ENCODE measurements around the gene EGFL8. TPM values are rescaled to one million over a fixed set of nuclear protein-coding genes. Genes with fewer than 3 reads are reported as not detected.

The EGFL8 gene
- total and polyA plus RNA-seq, 9 of the 15 experiments (the other 6 are each of a cell fraction or from before 2014, with no cell fraction given) = 2.2 to 47.4 (median 14.2) TPM

- POLR2A ChIA-PET = interaction anchor here (0.6 to 4.6 kb wide), 3 partner anchors 11 to 37 kb away, joined by 3 to 30 read pairs (median 4); partner anchors contain the start of genes AGPAT1 and RNF5
- Histone ChIP-seq H3K9ac (ENCODE audit: insufficient read depth in 1 of 2, low read depth in 2 of 2, low read length in 2 of 2) (peak overlapping the region in 1 of 2 experiments; percentile 88; a peak in 2 of 4 replicates), H4K20me1 (replicated peaks; ENCODE audit: control insufficient read depth, insufficient read depth, low read length) (no peaks in the 10 kb centered on the region), H3K36me3 (ENCODE audit: control insufficient read depth, insufficient read depth, low read length) (peaks cover 80% of the 10 kb centered on the region), H3K4me1 (replicated peaks in 1 of 2; ENCODE audit: control insufficient read depth in 2 of 2, insufficient read depth in 2 of 2, low read length in 2 of 2) (peaks cover 44 to 51% of the 10 kb centered on the region in 2 experiments), H3K4me2 (ENCODE audit: insufficient read depth, low read length) (no peak overlapping the region), H3K9me1 (ENCODE audit: control insufficient read depth, insufficient read depth, low read length) (no peaks in the 10 kb centered on the region), H2AFZ (ENCODE audit: low read depth, low read length) (no peak overlapping the region), H3K27me3 (ENCODE audit: control insufficient read depth in 2 of 2, insufficient read depth in 2 of 2, low read length in 2 of 2) (no peaks in the 10 kb centered on the region), H3K9me3 (replicated peaks; ENCODE audit: control insufficient read depth, insufficient read depth, low read depth, low read length) (no peaks in the 10 kb centered on the region), H3K27ac (ENCODE audit: extremely low read depth, low read depth, low read length) (0 out of 3 replicates have a peak overlapping the region, but pooled peaks have one; percentile 10), H3K79me2 (ENCODE audit: control insufficient read depth, insufficient read depth, low read length) (peaks cover 3% of the 10 kb centered on the region; the same call in 1 of the 3 replicates), H3K4me3 (no peak overlapping the region)
- in situ Hi-C loops (cut with MboI) = no loop called here
- ATAC-seq = peak; percentile 62
- CTCF ChIA-PET (ENCODE audit: low intra/inter-chr PET ratio) = no interaction called here
- no TSS peak for BruUV-seq (replicated peaks)
- no peak for FAIRE-seq
- peak; percentile 69 to 77 (median 70) for DNase-seq (ENCODE audit: extremely low read depth in 1 of 4, low spot score in 3 of 4)
- WGBS (ENCODE audit: insufficient coverage, low coverage, missing lambda C conversion rate) = 92% methylated on average over 24 of the region's 30 CpGs
- intact Hi-C loops (cut with micrococcal nuclease) = loop anchor here (5.0 kb wide), 1 partner anchor 49 kb away; no protein-coding TSS in a partner anchor
- TF ChIP-seq ZBTB12 (CRISPR knock-in tag; IDR thresholded peaks at IDR 0.05) = no peak
- no peak for TF ChIP-seq DLX4 (CRISPR knock-in tag; IDR thresholded peaks at IDR 0.05)
- TF ChIP-seq KLF16 (IDR thresholded peaks at IDR 0.05) = no peak
- no peak for TF ChIP-seq CHCHD3 (CRISPR knock-in tag; IDR thresholded peaks at IDR 0.05)
- TF ChIP-seq ELK1 (CRISPR knock-in tag; IDR thresholded peaks at IDR 0.05) = no peak
- no peak for TF ChIP-seq TGIF2 (CRISPR knock-in tag; IDR thresholded peaks at IDR 0.05)
- no peak for TF ChIP-seq HMG20A (CRISPR knock-in tag; conservative IDR thresholded peaks at IDR 0.05)
- no peak for TF ChIP-seq CHD2 (IDR thresholded peaks at IDR 0.05; ENCODE audit: low read depth, low read length)
- TF ChIP-seq RBM39 (optimal IDR thresholded peaks at IDR 0.05; ENCODE audit: low read depth, low read length) = no peak
- TF ChIP-seq C11orf30 (IDR thresholded peaks at IDR 0.05; ENCODE audit: low read depth) = 0 out of 2 replicates have a peak, but pooled peaks have one; percentile 16
- TF ChIP-seq MTF1 (CRISPR knock-in tag; IDR thresholded peaks at IDR 0.05; ENCODE audit: borderline replicate concordance) = no peak
- TF ChIP-seq EHMT2 (IDR thresholded peaks at IDR 0.05) = no peak
- TF ChIP-seq HMG20B (CRISPR knock-in tag; IDR thresholded peaks at IDR 0.05) = no peak
- no peak for TF ChIP-seq CBX5 (IDR thresholded peaks at IDR 0.05; ENCODE audit: borderline replicate concordance, low read depth)
- no peak for TF ChIP-seq MNT (conservative IDR thresholded peaks at IDR 0.05)
- TF ChIP-seq NCOA4 (IDR thresholded peaks at IDR 0.05; ENCODE audit: partially characterized antibody) = no peak
- TF ChIP-seq ATF3 (IDR thresholded peaks at IDR 0.05) = peak; percentile 56
- TF ChIP-seq ATF3 (CRISPR knock-in tag; conservative IDR thresholded peaks at IDR 0.05) = no peak
Measured at GRCh38 chr6:32166411-32167061, 2.1 kb downstream of the EGFL8 start.

All from K562 (cell line).